Upper lobe of left lung (tissue), 4 donors: ENCODE measurements around the gene TPTE.
"Not testable (repeated sequence)": the region's sequence is repeated elsewhere in the genome, so short reads cannot be mapped to it uniquely, and the experiment has no call there.

Experiments used
- EP300 ChIP-seq, 4 donors: sonication (generic); formaldehyde crosslinking; IDR thresholded peaks; one replicate each; pipeline ENCODE4 v1.5.1; 2017; ENCODE audit warnings: antibody characterized with exemption in 4 of 4, control low read depth in 2 of 4
- POLR2A ChIP-seq, 4 donors: fragments of 450-650 bp; IDR thresholded peaks; one replicate each; pipeline ENCODE4 v1.5.1; 2016 to 2017; ENCODE audit warnings: antibody characterized with exemption in 4 of 4, mild to moderate bottlenecking in 2 of 4
- POLR2AphosphoS5 ChIP-seq, 2 donors: sonication (generic); formaldehyde crosslinking; IDR thresholded peaks; one replicate each; pipeline ENCODE4 v1.5.1; 2017; ENCODE audit warnings: antibody characterized with exemption in 2 of 2
- TF ChIP-seq, protein P1 (sequence below), 6 experiments: fragments of 450-650 bp in 4 of 6; fragments of 200-600 bp in 2 of 6; sonication (generic) in 2 of 6; IDR thresholded peaks; one replicate each; pipeline ENCODE4 v1.5.1; 2016 to 2019; ENCODE audit warnings: antibody characterized with exemption in 6 of 6

DNA sequence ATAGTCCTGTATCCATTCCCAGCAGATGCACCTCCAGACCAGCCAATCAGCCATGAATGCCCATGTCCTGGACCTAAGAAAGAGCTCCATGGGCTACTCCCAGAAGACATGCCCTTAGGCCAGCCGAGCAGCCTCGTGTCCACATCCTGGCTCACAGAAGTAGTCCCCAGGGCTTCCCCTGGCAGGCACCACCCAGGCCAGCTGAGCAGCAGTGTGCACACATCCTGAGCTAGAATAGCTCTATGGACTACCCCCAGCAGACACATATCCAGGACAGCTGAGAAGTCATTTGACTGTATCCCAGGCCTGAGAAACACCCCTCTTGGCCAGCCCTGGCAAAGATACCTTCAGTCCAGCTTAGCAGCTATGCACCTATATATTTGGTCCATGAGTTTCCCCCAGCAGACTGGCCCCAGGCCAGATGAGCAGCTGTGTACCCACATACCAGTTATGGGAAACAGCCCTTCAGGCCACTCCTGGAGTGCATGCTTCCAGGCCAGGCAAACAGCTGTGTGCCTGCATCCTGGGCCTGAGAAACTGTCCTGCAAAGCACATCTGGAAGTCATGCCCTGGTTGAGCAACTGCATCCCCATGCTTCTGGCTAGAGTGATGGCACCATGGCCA is 27.1 kb downstream of the TPTE start:
- TF ChIP-seq, protein P1, sequence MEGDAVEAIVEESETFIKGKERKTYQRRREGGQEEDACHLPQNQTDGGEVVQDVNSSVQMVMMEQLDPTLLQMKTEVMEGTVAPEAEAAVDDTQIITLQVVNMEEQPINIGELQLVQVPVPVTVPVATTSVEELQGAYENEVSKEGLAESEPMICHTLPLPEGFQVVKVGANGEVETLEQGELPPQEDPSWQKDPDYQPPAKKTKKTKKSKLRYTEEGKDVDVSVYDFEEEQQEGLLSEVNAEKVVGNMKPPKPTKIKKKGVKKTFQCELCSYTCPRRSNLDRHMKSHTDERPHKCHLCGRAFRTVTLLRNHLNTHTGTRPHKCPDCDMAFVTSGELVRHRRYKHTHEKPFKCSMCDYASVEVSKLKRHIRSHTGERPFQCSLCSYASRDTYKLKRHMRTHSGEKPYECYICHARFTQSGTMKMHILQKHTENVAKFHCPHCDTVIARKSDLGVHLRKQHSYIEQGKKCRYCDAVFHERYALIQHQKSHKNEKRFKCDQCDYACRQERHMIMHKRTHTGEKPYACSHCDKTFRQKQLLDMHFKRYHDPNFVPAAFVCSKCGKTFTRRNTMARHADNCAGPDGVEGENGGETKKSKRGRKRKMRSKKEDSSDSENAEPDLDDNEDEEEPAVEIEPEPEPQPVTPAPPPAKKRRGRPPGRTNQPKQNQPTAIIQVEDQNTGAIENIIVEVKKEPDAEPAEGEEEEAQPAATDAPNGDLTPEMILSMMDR (IDR thresholded peaks at IDR 0.05): not testable (repeated sequence)
- TF ChIP-seq POLR2A, POLR2AphosphoS5, EP300 (IDR thresholded peaks at IDR 0.05): not testable (repeated sequence)
